Measurements from ENCODE around the gene CCR1. TPM values are rescaled to one million over a fixed set of nuclear protein-coding genes. Genes with fewer than 3 reads are reported as not detected.
"Not testable (repeated sequence)": the region's sequence is repeated elsewhere in the genome, so short reads cannot be mapped to it uniquely, and the experiment has no call there.

Gene CCR1
- total and polyA plus RNA-seq, 7 donors = 0.47 to 4.0 (median 1.0) TPM

DNA sequence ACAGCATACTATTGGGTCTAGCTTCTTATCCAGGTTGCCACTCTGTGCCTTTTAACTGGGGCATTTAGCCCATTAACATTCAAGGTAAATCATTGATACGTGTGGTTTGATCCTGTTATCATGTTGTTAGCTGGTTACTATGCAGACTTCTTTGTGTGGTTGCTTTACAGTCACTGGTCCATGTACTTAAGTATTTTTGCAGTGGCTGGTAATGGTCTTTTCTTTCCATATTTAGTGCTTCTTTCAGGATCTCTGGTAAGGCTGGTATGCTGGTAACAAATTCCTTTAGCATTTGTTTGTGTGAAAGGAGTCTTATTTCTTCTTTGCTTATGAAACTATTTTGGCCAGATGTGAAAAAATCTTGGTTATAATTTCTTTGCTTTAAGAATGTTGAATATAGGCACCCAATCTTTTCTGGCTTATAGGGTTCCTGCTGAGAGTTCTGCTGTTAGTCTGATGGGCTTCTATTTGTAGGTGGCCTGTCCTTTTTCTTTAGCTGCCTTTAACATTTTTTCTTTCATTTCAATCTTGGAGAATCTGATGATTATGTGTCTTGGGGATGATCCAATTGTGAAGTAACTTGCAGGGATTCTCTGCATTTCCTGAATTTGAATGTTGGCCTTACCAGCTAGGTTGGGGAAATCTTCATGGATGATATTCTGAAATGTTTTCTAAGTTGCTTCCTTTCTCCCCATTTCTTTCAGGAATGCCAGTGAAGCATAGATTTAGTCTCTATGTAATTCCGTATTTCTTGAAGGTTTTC, 39.3 kb downstream of the CCR1 start:
- intact Hi-C loops (cut with DNase I) = no loop called here
- no peak for DNase-seq
- no peaks in the 10 kb centered on the region for H3K4me1 ChIP-seq
- peaks cover 0 to 4% of the 10 kb centered on the region in 2 donors for H3K36me3 ChIP-seq (ENCODE audit: insufficient read depth in 1 of 2, low read depth in 1 of 2)
- 75 to 84% (median 79%) methylated on average over 2 of the region's 2 CpGs for WGBS, 3 donors
- no peak overlapping the region for H3K4me3 ChIP-seq
- H3K9me3 ChIP-seq = peaks cover 5% of the 10 kb centered on the region
- TF ChIP-seq, protein P1, sequence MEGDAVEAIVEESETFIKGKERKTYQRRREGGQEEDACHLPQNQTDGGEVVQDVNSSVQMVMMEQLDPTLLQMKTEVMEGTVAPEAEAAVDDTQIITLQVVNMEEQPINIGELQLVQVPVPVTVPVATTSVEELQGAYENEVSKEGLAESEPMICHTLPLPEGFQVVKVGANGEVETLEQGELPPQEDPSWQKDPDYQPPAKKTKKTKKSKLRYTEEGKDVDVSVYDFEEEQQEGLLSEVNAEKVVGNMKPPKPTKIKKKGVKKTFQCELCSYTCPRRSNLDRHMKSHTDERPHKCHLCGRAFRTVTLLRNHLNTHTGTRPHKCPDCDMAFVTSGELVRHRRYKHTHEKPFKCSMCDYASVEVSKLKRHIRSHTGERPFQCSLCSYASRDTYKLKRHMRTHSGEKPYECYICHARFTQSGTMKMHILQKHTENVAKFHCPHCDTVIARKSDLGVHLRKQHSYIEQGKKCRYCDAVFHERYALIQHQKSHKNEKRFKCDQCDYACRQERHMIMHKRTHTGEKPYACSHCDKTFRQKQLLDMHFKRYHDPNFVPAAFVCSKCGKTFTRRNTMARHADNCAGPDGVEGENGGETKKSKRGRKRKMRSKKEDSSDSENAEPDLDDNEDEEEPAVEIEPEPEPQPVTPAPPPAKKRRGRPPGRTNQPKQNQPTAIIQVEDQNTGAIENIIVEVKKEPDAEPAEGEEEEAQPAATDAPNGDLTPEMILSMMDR (IDR thresholded peaks at IDR 0.05) = no peak
- ATAC-seq = no peak
- H3K27ac ChIP-seq = no peak overlapping the region
- H3K27me3 ChIP-seq (ENCODE audit: insufficient read depth in 3 of 3, low read length in 2 of 3) = no peaks in the 10 kb centered on the region

DNA sequence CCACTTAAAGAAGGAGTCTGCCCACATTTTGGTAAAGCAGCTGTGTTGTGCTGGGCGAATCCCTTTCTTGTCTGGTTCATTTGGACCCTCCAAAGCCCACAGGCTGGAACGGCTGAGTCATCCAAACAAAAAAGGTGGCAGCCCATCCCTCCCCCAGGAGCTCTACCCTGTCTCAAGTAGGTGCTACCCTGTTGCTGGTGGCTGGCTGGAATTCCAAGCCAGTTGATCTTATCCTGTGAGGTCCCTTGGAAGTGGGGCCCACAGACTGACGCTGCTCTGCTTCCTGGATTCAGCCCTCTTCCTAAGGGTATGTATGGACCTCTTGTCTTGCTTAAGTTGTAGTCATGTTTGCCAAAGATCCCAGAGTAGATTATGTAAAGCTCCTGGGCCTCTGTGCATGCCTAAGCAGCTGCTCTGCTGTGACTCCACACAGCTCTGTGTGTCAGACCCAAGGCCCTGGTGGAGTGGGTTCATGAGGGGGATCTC, 44.5 kb downstream of the CCR1 start:
- Histone ChIP-seq H3K4me3 (no peak overlapping the region), H3K4me1 (no peaks in the 10 kb centered on the region), H3K36me3 (ENCODE audit: insufficient read depth in 1 of 2, low read depth in 1 of 2) (peaks cover 0 to 4% of the 10 kb centered on the region in 2 donors), H3K27me3 (ENCODE audit: insufficient read depth in 3 of 3, low read length in 2 of 3) (no peaks in the 10 kb centered on the region), H3K27ac (no peak overlapping the region), H3K9me3 (peaks cover 5% of the 10 kb centered on the region)
- ATAC-seq (peak in 2 of 4 donors; percentile 21 to 22), DNase-seq (no peak)
- intact Hi-C loops (cut with DNase I) = no loop called here
- TF ChIP-seq, protein P1 (IDR thresholded peaks at IDR 0.05) = no peak
- 75 to 81% (median 77%) methylated on average over 3 of the region's 3 CpGs for WGBS, 3 donors

DNA sequence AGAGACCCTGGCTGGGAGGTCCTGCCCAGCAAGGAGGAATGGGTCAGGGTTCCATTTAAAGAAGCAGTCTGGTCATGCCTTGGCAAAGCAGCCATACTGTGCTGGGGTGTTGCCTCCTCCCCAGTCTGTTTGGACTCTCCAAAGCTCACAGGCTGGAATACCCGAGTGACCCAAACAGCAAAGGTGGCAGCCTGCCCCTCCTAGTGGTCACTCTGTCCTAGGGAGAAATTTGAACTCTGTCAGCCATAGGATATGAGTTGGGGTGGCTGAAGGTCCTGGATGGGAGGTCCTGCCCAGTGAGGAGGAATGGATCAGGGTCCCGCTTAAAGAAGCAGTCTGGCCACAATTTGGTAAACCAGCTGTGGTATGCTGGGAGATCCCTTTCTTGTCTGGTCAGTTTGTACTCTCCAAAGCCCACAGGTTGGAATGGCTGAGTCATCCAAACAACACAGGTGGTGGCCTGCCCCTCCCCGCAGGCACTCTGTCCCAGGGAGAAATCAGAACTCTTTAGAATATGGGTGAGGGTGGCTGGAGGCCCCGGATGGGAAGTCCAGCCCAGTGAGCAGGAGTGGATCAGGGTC, 45.0 kb downstream of the CCR1 start:
- peak in 1 of 2 donors; percentile 34 for DNase-seq
- intact Hi-C loops (cut with DNase I) = no loop called here

DNA sequence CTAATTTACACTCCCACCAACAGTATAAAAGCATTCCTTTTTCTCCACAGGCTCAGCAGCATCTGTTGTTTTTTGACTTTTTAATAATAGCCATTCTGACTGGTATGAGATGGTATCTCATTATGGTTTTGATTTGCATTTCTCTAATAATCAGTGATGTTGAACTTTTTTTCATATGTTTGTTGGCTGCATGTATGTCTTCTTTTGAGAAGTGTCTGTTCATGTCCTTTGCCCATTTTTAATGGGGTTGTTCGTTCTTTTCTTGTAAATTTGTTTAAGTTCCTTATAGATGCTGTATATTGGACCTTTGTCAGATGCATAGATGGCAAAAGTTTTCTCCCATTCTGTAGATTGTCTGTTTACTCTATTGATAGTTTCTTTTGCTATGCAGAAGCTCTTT, 50.4 kb downstream of the CCR1 start:
- ATAC-seq; H3K27ac ChIP-seq; DNase-seq; H3K4me1 ChIP-seq; H3K27me3 ChIP-seq (ENCODE audit: insufficient read depth in 3 of 3, low read length in 2 of 3); intact Hi-C loops (cut with DNase I); H3K4me3 ChIP-seq; H3K36me3 ChIP-seq (ENCODE audit: insufficient read depth in 1 of 2, low read depth in 1 of 2); H3K9me3 ChIP-seq: not testable (repeated sequence)
- 55 to 80% (median 74%) methylated on average over 1 of the region's 1 CpG for WGBS, 3 donors

More for the DNA sequence above, 45.0 kb downstream of the CCR1 start:
- Histone ChIP-seq H3K4me1 (no peaks in the 10 kb centered on the region), H3K36me3 (ENCODE audit: insufficient read depth in 1 of 2, low read depth in 1 of 2) (peaks cover 0 to 4% of the 10 kb centered on the region in 2 donors), H3K27ac (no peak overlapping the region), H3K27me3 (ENCODE audit: insufficient read depth in 3 of 3, low read length in 2 of 3) (no peaks in the 10 kb centered on the region), H3K4me3 (no peak overlapping the region), H3K9me3 (peaks cover 5% of the 10 kb centered on the region)
- TF ChIP-seq, protein P1 (IDR thresholded peaks at IDR 0.05) = no peak
- 69 to 89% (median 69%) methylated on average over 4 of the region's 4 CpGs for WGBS, 3 donors
- ATAC-seq = peak in 2 of 4 donors; percentile 56 to 57

DNA sequence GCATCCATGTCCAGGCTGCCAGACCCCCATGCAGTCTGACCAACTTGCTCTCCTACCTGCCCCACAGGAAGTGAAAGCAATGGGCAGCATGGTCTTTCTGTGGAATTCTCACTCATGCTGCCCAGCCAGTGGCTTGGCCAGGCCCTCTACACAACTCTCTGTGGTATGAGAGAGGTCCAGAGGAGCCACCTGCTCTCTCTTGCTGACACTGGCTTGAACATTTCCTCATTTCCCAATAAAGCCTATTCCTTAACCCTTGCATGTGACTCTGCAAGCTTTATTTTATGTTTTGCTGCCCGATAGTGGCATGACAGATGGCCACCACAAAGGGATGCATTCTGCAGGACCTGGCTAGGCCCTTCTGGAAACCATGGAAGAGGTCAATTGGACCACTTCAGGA, 53.8 kb downstream of the CCR1 start:
- Histone ChIP-seq H3K27me3 (ENCODE audit: insufficient read depth in 3 of 3, low read length in 2 of 3) (no peaks in the 10 kb centered on the region), H3K36me3 (ENCODE audit: insufficient read depth in 1 of 2, low read depth in 1 of 2) (no peaks in the 10 kb centered on the region), H3K9me3 (peaks cover 5% of the 10 kb centered on the region), H3K4me3 (no peak overlapping the region), H3K27ac (no peak overlapping the region), H3K4me1 (no peaks in the 10 kb centered on the region)
- WGBS, 3 donors = 89 to 92% (median 90%) methylated on average over 1 of the region's 1 CpG
- ATAC-seq = no peak
- intact Hi-C loops (cut with DNase I) = no loop called here
- TF ChIP-seq, protein P1 (IDR thresholded peaks at IDR 0.05) = no peak
- DNase-seq = no peak

All from psoas muscle (tissue), 8 donors.